ENCODE data around the gene CD81.
"Not testable (repeated sequence)": the region's sequence is repeated elsewhere in the genome, so short reads cannot be mapped to it uniquely, and the experiment has no call there.

The CD81 gene

DNA sequence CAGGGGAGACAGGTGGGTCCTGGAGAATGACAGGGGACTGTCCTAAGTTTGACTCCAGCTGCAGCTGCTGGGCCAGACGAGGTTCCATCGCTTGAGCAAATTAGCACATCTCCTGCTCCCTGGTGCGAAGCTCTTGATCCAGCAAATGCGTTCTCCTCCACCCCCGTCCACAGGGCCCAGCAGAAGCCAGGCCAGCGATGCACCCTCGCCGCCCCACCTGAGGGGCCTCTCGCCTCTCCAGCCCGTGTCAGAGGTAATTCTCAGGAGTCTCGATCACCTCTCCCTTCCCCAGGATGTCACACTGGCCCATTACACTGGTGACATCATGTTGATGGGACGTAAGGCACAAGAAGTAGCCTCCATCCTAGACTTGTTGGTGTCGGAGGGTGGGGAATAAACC is 19.5 kb upstream of the CD81 start:
- not testable (repeated sequence) for DNase-seq

DNA sequence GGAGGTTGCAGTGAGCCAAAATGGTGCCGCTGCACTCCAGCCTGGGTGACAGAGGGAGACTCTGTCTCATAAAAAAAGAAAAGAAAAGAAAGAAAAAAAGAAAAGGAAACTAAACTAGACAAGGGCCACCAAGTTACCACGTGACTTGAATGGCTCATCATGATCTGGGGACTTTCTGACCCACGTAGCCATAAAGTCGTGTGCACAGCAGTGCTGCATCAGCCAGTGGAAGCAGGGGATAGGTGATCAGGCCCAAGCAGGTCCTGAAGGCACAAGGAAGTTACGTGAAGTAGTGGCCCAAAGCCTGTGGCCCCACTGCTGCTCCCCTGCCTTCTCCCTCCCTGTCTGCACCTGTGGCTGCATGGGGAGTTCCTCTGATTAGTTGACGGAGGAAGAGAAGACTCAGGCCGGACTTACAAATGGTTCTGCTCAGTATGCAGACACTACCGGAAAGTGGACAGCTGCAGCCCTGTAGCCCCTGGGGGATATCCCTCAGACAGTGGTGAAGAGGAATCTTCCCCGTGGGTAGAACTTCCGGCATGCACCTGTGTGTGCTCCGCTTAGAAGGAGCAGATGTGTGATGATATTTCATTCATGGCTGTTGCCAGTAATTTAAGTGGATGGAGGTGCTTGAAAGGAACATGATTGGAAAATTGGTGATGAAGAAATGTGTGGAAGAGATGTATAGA is 18.2 kb upstream of the CD81 start:
- DNase-seq = no peak

- no peak for DNase-seq
Observed at GRCh38 chr11:2359557-2359956, 17.6 kb upstream of the CD81 start.

DNA sequence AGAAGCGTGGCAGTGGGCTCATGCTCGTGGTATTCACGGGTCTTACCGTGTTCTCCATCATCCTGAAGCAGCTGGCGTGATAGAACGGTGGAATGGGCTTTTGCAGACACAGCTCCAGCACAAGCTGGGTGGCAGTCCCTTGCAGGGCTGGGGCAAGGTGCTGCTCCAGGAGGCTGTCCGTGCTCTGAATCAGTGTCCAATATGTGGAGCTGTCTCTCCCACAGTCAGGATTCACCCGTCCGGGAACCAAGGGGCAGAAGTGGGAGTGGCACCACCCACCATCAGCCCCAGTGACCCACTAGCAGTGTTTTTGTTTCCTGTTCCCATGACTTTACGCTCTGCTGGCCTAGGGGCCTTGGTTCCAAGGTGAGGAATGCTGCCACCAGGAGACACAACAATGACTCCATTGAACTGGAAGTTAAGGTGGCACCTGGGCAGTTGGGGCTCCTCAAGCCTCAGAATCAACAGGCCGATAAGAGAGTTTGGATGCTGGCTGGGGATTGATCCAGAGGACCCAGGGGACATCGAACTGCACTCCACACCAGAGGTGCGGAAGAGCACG is 16.9 kb upstream of the CD81 start:
- no peak for DNase-seq

DNA sequence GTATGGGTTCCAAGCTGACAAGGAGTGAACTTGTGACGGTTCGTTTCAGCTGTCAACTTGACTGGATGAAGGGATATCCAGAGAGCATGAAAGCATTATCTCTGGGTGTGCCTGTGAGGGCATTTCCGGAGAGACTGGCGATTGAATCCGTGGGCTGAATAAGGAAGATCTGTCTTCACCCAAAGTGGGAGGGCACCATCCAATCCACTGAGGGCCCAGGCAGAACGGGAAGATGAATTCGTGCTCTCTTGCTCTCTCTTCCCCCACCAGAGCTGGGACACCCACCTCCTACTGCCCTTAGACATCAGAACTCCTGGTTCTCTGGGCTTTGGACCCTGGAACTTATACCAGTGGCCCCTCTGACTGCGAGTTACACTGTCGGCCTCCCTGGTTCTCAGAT is 15.5 kb upstream of the CD81 start:
- no peak for DNase-seq

- no peak for DNase-seq
Observed at GRCh38 chr11:2362414-2362813, 14.7 kb upstream of the CD81 start.

- no peak for DNase-seq
Observed at GRCh38 chr11:2363130-2363529, 14.0 kb upstream of the CD81 start.

DNA sequence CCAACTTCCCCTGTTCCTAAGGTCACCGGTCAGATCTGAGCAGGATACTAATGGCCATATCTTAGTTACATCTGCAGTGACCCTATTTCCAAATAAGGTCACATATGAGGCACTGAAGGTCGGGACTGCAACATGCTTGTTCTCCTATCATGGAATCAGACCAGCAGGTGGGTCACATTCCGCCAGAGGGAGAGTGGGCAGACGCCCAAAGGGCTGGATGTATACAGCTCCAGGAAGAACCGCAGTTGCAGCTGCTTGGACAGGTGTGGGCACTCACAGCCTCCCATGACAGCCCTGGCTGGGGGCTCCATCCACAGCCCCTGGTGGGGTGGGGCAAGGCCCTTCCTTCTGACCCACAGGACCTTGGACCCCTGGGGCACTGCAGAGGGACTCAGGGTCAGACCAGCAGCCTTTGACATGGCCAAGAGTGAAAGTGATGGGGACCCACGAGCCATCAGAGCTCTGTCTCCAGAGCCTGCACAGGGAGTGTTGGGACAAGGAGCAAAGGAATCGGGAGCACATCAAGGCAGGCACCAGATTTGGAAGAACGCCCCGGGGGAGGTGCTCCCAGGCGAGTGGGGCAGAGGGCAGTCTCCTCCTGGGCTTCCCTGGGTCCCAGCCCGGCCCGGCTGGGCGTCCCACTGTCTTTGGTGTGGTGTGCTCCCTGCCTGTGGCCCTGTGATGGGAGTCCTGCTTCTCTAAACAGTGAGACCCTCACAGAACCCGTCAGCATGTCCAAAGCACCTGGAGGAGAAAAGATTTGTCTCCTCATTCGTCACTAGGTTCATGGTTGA is 13.3 kb upstream of the CD81 start:
- DNase-seq = no peak

DNA sequence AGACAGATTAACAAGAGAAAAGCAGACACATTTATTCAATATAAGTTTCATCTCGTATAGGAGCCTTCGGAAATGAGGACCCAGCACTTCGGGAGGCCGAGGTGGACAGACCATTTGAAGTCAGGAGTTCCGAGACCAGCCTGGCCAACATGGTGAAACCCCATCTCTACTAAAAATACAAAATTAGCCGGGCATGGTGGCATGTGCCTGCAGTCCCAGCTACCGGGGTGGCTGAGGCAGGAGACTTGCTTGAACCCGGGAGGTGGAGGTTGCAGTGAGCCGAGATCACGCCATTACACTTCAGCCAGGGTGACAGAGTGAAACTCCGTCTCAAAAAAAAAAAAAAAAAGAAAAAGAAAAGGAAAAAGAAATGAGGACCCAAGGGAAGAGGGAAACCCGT is 12.7 kb upstream of the CD81 start:
- not testable (repeated sequence) for DNase-seq

DNA sequence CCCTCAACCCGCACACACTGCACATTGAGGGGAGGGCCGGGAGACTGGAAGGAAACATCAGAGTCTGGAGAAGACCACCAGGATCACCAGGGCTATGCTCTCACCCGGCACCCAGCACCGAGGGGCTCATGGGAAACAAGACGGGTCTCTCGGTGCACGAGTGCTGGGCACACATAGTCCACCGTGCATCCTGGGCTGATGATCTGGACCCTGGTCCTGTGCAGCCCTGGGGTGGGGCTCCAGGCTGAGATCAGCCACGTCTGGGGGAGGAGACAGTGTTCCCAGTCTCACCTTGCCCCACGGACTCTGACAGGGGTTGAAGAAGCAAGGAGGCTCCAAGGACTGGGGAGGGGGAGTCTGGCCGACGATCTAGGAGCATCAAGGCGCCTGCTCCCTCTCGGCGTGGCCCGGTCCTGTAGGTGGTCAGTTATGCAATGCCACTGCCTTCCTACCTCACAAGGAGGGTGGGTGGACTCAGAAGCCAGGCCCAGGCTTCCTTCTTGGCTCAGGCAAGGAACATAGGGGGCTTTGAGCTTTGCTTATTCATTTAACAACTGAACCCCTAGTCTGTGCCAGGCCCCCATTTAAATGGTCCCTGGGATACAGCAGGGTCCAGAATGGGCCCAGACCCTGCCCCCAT is 11.4 kb upstream of the CD81 start:
- no peak for DNase-seq

DNA sequence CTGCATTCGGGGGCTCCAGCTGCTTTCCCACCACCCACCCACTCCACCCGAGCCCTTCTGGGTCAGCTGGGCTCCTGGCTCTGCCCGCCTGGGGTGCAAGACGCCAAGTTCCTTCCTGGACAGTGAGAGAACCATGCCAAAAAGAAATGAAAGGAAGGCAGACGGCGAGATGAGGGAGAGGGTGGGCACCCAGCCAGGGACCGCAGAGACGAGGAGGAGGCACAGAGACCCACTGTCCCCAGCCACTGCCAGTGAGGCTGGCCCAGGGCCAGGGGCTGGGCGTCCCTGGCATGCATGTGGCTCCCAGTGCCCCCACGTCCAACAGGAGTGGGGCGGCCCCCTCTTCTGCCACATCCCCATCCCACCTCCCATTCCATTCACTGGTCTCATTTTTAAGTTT is 10.8 kb upstream of the CD81 start:
- no peak for DNase-seq

- DNase-seq = no peak
Observed at GRCh38 chr11:2366733-2367132, 10.4 kb upstream of the CD81 start.

DNA sequence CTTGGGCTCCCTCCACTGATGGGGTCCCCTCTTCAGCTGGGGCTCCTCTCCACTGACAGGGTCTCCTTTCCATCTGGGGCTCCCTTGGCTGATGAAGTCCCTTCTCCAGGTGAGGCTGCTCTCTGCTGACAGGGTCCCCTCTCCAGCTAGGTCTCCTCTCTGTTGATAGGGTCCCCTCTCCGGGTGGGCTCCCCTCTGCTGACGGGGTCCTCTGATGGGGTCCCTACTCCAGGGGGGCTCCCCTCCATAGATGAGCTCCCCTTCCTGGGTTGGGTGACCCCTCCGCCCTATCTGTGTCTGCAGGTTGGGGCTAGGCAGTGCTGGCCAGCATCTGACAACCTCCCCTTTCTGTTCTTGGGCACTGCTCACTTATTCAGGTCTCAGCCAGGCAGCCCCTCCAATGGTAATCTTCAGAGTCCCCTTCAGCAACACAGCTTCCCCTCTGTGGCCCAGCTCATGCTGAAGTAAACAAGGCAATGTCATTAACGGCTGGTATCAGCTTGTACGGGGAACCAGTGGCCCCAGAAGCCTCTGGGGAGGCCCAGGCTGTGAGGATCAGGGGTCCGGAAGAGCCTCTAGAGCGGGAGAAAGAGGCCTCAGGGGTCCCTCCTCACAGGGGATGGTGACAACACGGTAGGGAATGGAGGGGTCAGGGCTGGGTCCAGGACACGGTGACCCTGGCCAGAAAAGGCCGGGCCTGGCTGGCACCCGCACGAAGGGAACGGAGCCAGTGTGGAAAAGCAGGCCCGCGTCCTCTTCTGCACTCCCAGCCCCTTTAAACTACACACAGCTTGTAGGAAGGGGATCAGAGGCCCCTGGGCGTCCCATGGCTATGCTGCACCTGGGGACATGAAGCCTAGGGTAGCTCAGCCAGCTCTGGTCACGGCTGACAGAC is 9.6 kb upstream of the CD81 start:
- no peak for DNase-seq

DNA sequence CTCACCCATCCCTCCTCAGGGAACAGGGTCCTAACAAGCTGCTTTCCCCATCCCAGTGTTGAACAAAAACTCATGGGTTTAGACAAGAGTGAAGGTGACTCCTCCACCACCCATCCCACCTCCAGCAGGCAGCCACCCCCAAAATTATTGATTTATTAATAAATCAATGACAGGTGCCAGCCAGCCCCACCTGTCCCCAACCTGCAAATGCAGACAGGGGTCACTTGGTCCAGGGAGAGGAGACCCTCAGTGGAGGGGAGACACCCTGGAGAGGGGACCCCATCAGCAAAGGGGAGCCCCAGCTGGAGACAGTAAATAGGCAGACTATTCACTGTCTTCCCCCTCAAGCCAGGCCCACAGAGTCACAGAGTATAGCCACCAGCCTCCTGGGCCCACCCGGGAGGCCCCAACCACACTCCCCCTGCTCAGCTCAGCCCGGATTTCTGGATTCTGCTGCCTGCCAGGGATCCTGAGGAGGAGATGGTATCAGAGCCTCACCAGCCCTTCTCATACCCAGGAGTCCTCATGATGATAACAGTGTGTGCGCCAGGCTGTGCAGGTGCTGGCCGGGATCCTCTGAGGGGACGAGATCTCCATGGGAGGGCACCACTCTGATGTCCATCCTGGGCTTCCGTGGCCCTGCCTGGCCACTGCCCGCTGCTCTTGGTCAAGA is 8.8 kb upstream of the CD81 start:
- no peak for DNase-seq

- no peak for DNase-seq
Observed at GRCh38 chr11:2368851-2369180, 8.3 kb upstream of the CD81 start.

DNA sequence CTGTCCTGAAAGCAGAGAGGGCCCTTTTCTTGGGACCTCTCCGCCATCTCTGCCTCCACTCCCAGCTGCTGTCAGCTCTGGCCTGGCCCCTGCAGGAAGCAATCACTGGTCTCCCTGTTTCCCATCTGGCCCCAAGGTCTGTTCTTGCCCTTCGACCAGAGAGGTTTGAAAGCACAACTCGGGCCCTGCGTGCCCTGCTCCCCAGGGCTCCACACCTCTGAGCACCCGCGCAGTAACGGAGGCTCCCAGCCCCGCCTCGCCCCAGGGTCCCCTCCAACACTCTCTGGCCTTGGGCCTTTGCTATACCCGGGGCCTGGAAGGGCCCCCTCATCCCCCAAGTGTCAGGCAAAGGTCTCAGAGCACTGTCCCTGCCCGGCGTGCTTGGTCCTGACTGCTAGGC is 7.8 kb upstream of the CD81 start:
- DNase-seq = no peak

GRCh38 chr11:2369896-2370295 is 7.2 kb upstream of the CD81 start:
- DNase-seq = peak; percentile 52

DNA sequence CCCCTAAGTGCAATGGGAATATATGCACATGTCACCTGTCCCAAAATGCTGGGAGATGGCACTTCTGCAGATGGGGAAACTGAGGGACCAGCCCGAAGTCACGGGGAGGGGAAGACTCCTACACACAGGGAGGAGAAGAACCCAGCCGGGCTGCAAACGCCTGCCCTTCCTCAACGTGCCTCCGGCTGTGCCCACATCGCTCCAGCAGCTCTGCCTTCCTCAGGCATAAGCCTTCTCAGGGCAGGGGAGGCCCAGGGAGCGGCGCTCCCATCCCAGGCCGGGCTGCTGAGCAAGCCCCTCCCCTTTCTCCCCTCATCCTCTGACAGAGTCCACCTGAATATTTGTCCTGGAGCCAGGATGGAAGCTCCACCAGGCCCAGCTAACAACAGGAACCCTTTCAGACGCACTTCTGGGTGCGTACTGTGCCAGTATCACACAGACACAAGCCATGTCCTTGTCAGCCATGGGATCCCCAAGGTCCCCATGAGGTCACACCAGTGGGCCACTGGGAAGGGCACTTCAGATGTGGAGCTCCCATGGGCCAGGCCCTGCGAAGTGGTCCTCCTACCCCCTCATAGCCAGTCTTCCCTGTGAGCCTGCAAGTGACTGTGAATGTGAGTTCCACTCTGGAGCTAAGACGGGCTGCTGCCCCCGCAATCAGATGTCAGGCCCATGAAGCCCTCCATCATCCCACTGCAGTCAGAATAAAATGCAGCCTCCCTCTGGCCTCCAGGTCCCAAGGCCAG is 2.5 kb upstream of the CD81 start:
- no peak for DNase-seq

- DNase-seq = no peak
Observed at GRCh38 chr11:2375341-2375853, 1.7 kb upstream of the CD81 start.

DNA sequence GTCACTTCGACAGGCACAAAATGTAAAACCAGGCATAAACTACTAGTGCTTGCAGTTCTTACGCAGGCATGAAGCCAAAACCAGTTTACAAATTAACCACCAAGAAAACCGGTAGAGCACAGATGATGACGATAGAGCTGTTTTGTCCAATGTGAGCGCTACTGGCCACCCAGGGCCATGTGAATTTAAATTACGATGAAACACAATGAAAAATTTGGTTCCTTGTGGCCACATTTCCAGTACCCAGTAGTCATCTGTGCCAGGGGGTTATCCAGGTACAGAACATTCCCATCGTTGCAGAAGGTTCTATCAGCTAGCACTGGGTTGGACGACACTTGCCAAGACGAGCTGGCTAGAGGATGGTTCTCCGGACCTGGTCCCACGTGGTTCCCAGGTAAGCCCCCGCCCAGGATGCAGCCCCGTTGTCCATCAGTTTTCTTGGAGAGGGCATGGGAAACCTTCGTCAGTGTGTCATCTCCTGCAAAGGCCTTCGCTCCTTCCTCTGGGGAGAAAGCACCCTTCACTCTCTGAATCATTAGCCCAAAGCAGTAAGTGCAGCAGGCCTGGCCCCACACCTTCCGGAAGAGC is 1.1 kb upstream of the CD81 start:
- DNase-seq = no peak

Data from MV-4-11 (cell line).